ENCODE measurements around the gene U2AF1L4. TPM values are rescaled to one million over a fixed set of nuclear protein-coding genes. Genes with fewer than 3 reads are reported as not detected.

Gene U2AF1L4
- total and polyA plus RNA-seq, 7 donors = 12.3 to 28.7 (median 18.7) TPM

DNA sequence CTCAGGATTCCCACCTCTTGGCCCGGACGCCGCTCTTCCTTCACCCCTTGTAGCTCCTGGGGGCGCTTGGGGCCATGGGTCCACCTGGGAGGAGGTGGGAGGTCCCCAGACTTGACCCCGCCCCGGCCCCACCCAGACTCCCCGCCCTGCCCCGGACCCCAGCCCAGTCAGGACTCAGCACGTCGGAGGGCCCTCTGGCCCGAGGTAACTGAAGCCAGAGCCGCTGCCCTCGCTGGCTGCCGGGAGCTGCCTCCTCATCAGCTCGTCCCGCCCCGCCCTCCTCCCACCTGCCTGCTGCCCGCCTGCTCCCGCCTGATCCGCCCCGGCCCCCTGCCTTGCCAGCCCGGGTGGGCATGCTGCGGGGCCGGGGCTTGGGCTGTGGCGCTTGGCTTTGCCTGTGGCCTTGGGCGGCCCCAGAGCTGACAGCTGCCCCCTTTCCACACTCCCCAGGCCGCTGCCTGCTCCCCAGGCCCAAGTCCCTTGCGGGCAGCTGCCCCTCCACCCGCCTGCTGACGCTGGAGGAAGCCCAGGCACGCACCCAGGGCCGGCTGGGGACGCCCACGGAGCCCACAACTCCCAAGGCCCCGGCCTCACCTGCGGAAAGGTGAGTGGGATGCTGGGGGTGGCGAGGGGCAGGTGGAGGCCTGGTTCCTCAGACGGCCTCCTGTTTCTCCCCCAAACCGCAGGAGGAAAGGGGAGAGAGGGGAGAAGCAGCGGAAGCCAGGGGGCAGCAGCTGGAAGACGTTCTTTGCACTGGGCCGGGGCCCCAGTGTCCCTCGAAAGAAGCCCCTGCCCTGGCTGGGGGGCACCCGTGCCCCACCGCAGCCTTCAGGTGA is 39.5 kb upstream of the U2AF1L4 start:
- no peak overlapping the region for H3K27ac ChIP-seq
- no peak for DNase-seq
- ATAC-seq = no peak
- H3K36me3 ChIP-seq (ENCODE audit: insufficient read depth in 1 of 2, low read depth in 1 of 2) = peaks cover 0 to 29% of the 10 kb centered on the region in 2 donors
- no peaks in the 10 kb centered on the region for H3K27me3 ChIP-seq (ENCODE audit: insufficient read depth in 3 of 3, low read length in 2 of 3)
- H3K9me3 ChIP-seq = no peaks in the 10 kb centered on the region
- WGBS, 3 donors = 80 to 86% (median 81%) methylated on average over 41 to 45 of the region's 45 CpGs
- TF ChIP-seq, protein P1, sequence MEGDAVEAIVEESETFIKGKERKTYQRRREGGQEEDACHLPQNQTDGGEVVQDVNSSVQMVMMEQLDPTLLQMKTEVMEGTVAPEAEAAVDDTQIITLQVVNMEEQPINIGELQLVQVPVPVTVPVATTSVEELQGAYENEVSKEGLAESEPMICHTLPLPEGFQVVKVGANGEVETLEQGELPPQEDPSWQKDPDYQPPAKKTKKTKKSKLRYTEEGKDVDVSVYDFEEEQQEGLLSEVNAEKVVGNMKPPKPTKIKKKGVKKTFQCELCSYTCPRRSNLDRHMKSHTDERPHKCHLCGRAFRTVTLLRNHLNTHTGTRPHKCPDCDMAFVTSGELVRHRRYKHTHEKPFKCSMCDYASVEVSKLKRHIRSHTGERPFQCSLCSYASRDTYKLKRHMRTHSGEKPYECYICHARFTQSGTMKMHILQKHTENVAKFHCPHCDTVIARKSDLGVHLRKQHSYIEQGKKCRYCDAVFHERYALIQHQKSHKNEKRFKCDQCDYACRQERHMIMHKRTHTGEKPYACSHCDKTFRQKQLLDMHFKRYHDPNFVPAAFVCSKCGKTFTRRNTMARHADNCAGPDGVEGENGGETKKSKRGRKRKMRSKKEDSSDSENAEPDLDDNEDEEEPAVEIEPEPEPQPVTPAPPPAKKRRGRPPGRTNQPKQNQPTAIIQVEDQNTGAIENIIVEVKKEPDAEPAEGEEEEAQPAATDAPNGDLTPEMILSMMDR (IDR thresholded peaks at IDR 0.05) = no peak
- H3K4me1 ChIP-seq = no peaks in the 10 kb centered on the region
- intact Hi-C loops (cut with DNase I) = no loop called here
- H3K4me3 ChIP-seq = no peak overlapping the region

DNA sequence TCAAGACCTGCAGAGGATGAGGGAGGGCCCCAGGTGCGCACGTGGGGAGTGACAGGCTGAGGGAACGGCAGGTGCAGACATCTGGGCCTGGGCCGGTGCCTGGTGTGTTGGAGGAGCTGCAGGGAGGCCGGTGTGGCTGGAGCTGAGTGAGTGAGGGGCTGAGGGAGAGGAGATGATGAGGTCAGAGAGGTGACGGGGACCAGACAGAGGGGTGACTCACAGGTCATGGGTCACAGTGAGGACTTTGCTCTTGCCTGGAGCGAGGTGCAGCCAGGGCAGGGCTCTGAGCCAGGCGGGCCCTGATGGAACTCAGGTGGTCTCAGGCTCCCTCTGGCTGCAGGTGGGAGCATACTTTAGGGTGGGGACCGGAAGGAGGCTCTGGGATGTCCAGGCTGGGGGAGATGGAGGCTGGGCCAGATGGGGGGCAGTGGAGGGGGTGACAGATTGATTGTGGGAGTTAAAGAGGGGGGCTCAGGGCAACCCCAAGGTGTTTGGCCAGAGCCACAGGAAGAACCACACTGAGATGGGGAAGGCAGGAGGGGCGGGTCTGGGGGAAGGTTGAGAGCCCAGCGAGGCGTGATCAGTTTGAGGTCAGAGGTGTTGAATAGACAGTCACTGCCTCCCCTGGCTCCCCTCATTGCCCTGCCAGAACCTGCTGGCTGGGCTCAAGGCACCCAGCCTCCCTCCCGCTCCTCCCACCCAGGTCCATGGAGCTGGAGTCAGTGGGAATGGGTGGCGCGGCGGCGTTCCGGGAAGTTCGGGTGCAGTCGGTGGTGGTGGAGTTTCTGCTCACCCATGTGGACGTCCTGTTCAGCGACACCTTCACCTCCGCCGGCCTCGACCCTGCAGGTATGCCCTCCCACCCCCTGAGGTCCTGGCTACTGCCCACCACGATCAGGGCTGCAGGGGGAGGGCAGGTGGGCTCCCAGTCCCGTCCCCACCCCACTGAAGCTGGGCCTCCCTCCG is 38.5 kb upstream of the U2AF1L4 start:
- Histone ChIP-seq H3K4me3 (no peak overlapping the region), H3K27me3 (ENCODE audit: insufficient read depth in 3 of 3, low read length in 2 of 3) (no peaks in the 10 kb centered on the region), H3K36me3 (ENCODE audit: insufficient read depth in 1 of 2, low read depth in 1 of 2) (peaks cover 0 to 37% of the 10 kb centered on the region in 2 donors), H3K9me3 (no peaks in the 10 kb centered on the region), H3K27ac (no peak overlapping the region), H3K4me1 (no peaks in the 10 kb centered on the region)
- intact Hi-C loops (cut with DNase I) = no loop called here
- ATAC-seq = peak in 1 of 4 donors; percentile 19
- no peak for DNase-seq
- TF ChIP-seq, protein P1 (IDR thresholded peaks at IDR 0.05) = no peak
- WGBS, 3 donors = 80 to 83% (median 82%) methylated on average over 24 to 28 of the region's 28 CpGs

DNA sequence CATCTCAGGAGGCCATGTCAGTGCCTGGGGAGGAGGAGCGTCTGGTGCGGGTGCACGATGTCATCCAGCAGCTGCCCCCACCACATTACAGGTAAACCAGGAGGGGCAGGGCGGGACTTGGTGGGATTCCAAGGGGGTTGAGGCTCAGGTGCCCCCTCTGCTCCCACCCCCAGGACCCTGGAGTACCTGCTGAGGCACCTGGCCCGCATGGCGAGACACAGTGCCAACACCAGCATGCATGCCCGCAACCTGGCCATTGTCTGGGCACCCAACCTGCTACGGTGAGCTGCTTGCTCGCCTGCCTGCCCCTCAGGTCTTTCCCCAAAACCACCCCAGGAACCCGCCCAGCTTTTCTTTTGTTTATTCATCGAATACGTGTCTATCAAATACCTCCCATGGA is 37.4 kb upstream of the U2AF1L4 start:
- no peaks in the 10 kb centered on the region for H3K4me1 ChIP-seq
- intact Hi-C loops (cut with DNase I) = loop anchor here in 1 of 2 donors (1.0 kb wide), 1 partner anchor 47 kb away; no protein-coding TSS in a partner anchor
- ATAC-seq (no peak), DNase-seq (no peak)
- peaks cover 0 to 42% of the 10 kb centered on the region in 2 donors for H3K36me3 ChIP-seq (ENCODE audit: insufficient read depth in 1 of 2, low read depth in 1 of 2)
- H3K4me3 ChIP-seq = no peak overlapping the region
- TF ChIP-seq, protein P1 (IDR thresholded peaks at IDR 0.05) = no peak
- H3K27me3 ChIP-seq (ENCODE audit: insufficient read depth in 3 of 3, low read length in 2 of 3) = no peaks in the 10 kb centered on the region
- no peak overlapping the region for H3K27ac ChIP-seq
- H3K9me3 ChIP-seq = no peaks in the 10 kb centered on the region
- WGBS, 3 donors = 94 to 98% (median 95%) methylated on average over 12 of the region's 12 CpGs

DNA sequence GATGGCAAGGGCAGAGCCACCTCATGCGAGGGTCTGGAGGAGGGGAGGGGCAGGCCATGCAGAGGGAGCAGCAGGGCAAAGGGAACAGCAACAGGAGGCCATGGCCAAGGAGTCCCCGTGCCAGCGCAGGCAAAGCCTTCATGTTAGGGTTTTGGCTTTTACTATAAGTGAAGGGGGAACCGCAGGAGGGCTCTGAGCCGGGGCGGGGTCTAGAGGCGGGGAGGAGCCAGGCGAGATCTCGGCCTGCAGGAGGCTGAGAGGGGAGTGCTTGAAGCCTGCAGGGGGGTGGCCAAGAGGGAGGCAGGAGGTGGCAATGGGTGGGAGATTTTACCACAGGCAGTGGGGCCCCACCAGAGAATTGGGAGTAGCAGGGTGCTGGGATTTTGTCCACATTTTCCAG is 36.4 kb upstream of the U2AF1L4 start:
- DNase-seq (no peak), ATAC-seq (no peak)
- Histone ChIP-seq H3K27ac (no peak overlapping the region), H3K36me3 (ENCODE audit: insufficient read depth in 1 of 2, low read depth in 1 of 2) (peaks cover 0 to 42% of the 10 kb centered on the region in 2 donors), H3K4me1 (no peaks in the 10 kb centered on the region), H3K27me3 (ENCODE audit: insufficient read depth in 3 of 3, low read length in 2 of 3) (no peaks in the 10 kb centered on the region), H3K9me3 (no peaks in the 10 kb centered on the region), H3K4me3 (no peak overlapping the region)
- intact Hi-C loops (cut with DNase I) = loop anchor here in 1 of 2 donors (1.0 kb wide), 1 partner anchor 48 kb away; no protein-coding TSS in a partner anchor
- TF ChIP-seq, protein P1 (IDR thresholded peaks at IDR 0.05) = no peak
- 71 to 77% (median 76%) methylated on average over 7 to 9 of the region's 9 CpGs for WGBS, 3 donors
